ENCODE data around the gene TRIP13.

GRCh38 chr5:880816-881550 lies 11.7 kb upstream of the TRIP13 start:
- TF ChIP-seq, protein P1, sequence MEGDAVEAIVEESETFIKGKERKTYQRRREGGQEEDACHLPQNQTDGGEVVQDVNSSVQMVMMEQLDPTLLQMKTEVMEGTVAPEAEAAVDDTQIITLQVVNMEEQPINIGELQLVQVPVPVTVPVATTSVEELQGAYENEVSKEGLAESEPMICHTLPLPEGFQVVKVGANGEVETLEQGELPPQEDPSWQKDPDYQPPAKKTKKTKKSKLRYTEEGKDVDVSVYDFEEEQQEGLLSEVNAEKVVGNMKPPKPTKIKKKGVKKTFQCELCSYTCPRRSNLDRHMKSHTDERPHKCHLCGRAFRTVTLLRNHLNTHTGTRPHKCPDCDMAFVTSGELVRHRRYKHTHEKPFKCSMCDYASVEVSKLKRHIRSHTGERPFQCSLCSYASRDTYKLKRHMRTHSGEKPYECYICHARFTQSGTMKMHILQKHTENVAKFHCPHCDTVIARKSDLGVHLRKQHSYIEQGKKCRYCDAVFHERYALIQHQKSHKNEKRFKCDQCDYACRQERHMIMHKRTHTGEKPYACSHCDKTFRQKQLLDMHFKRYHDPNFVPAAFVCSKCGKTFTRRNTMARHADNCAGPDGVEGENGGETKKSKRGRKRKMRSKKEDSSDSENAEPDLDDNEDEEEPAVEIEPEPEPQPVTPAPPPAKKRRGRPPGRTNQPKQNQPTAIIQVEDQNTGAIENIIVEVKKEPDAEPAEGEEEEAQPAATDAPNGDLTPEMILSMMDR (IDR thresholded peaks at IDR 0.05) = no peak
- no peak for TF ChIP-seq POLR2A (IDR thresholded peaks at IDR 0.05)

Data from right lobe of liver (tissue), 4 donors.